Neutrophil (primary cell): Measurements from ENCODE around the gene NR3C1.

Experiments used
- H3K27ac ChIP-seq: fragments of 200-600 bp; sonication (generic); 2 replicates; pipeline ENCODE4 v1.5.1; 2016; ENCODE audit warnings: mild to moderate bottlenecking, moderate library complexity
- H3K27me3 ChIP-seq: fragments of 200-600 bp; sonication (generic); 2 replicates; pipeline ENCODE4 v1.6.0; 2016; ENCODE audit warnings: mild to moderate bottlenecking
- H3K36me3 ChIP-seq: fragments of 200-600 bp; sonication (generic); 2 replicates; pipeline ENCODE4 v1.5.1; 2017
- H3K4me1 ChIP-seq, 2 experiments: fragments of 200-600 bp in 1 of 2; sonication (generic) in 1 of 2; 1 replicate in 1 of 2; 2 replicates in 1 of 2; pipeline versions ENCODE4 v1.5.1 to v1.6.1; 2013 to 2016; ENCODE audit warnings: low read depth in 1 of 2, low read length in 1 of 2, mild to moderate bottlenecking in 1 of 2, moderate library complexity in 1 of 2; ENCODE audit not compliant: control insufficient read depth in 1 of 2, insufficient read depth in 1 of 2
- H3K4me3 ChIP-seq, 2 experiments: fragments of 200-600 bp in 1 of 2; sonication (generic) in 1 of 2; 1 replicate in 1 of 2; 2 replicates in 1 of 2; pipeline ENCODE4 v1.5.1; 2013 to 2016; ENCODE audit warnings: low read depth in 1 of 2, low read length in 1 of 2, mild to moderate bottlenecking in 1 of 2, moderate library complexity in 1 of 2
- H3K9me3 ChIP-seq: fragments of 200-600 bp; sonication (generic); 2 replicates; pipeline ENCODE4 v1.5.1; 2016
- CTCF ChIP-seq: fragments of 200-600 bp; sonication (generic); IDR thresholded peaks from 2 replicates; pipeline ENCODE4 v1.5.1; 2016; ENCODE audit warnings: antibody characterized with exemption

Gene NR3C1

GRCh38 chr5:143267186-143267585, 136.3 kb downstream of the NR3C1 start:
- H3K27me3 ChIP-seq = no peaks in the 10 kb centered on the region
- H3K9me3 ChIP-seq = no peaks in the 10 kb centered on the region
- no peak overlapping the region for H3K4me3 ChIP-seq
- H3K4me1 ChIP-seq = no peaks in the 10 kb centered on the region
- no peak overlapping the region for H3K27ac ChIP-seq
- H3K36me3 ChIP-seq = no peaks in the 10 kb centered on the region
- no peak for TF ChIP-seq CTCF

DNA sequence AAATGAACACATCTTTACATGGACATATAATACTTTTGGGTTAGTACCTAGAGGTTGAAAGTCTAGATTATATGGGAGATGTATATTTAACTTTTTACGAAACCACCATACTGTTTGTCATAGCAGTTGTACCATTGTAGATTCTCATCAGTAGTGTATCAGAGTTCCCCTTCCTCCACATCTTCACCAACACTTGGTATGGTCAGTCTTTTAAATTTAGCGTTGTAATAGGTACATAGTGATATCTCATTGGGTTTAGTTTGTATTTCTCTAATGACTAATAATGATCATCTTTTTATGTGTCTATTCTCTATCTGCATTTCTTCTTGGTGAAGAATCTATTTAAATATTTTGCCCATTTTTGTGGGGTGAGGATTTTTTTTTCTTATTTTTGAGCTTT, 137.5 kb downstream of the NR3C1 start:
- no peak for TF ChIP-seq CTCF
- Histone ChIP-seq H3K27ac (no peak overlapping the region), H3K4me1 (no peaks in the 10 kb centered on the region), H3K9me3 (no peaks in the 10 kb centered on the region), H3K27me3 (no peaks in the 10 kb centered on the region), H3K36me3 (no peaks in the 10 kb centered on the region), H3K4me3 (no peak overlapping the region)

GRCh38 chr5:143263272-143263810, 140.1 kb downstream of the NR3C1 start:
- Histone ChIP-seq H3K36me3 (no peaks in the 10 kb centered on the region), H3K4me3 (no peak overlapping the region), H3K27me3 (no peaks in the 10 kb centered on the region), H3K27ac (no peak overlapping the region), H3K9me3 (no peaks in the 10 kb centered on the region), H3K4me1 (no peaks in the 10 kb centered on the region)
- no peak for TF ChIP-seq CTCF

DNA sequence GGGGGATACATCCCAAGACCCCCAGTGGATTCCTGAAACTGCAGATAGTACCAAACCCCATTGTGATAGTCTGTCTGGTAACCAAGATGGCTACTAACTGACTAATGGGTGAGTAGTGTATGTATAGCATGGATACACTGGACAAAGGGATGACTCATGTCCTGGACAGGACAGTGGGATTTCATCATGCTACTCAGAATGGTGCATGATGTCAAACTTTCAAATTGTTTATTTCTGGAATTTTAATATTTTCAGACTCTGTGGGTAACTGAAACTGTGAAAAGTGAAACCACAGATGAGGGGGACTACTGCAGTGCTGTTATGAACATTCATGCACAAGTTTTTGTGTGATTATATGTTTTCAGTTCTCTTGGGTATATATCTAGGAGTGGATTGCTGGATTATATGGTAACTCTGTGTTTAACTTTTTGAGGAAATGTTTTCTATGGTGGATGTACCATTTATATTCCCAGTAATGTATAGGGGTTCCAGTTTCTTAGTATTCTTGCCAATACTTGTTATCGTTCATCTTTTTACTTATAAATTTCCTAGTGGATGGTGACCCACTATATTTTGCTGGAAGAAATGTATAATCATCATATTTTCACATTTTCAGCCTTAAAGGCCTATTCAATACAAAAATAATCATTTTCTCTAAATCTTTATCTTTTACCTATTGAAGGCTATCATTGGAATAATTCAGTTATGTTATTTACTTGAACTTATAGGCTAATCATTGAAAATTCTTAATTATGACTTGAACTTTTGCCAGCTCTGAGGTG, 140.9 kb downstream of the NR3C1 start:
- H3K4me1 ChIP-seq = no peaks in the 10 kb centered on the region
- no peak overlapping the region for H3K4me3 ChIP-seq
- no peaks in the 10 kb centered on the region for H3K27me3 ChIP-seq
- no peak for TF ChIP-seq CTCF
- no peaks in the 10 kb centered on the region for H3K36me3 ChIP-seq
- H3K9me3 ChIP-seq = no peaks in the 10 kb centered on the region
- no peak overlapping the region for H3K27ac ChIP-seq

GRCh38 chr5:143261748-143262392, 141.6 kb downstream of the NR3C1 start:
- Histone ChIP-seq H3K4me3 (no peak overlapping the region), H3K27me3 (no peaks in the 10 kb centered on the region), H3K27ac (no peak overlapping the region), H3K36me3 (no peaks in the 10 kb centered on the region), H3K4me1 (no peaks in the 10 kb centered on the region), H3K9me3 (no peaks in the 10 kb centered on the region)
- no peak for TF ChIP-seq CTCF
